ENCODE results near the gene BMPR2.

GRCh38 chr2:202545523-202545922 is 169.4 kb downstream of the BMPR2 start:
- TF ChIP-seq YY1 (IDR thresholded peaks at IDR 0.05; ENCODE audit: low read depth) (no peak), TEAD4 (IDR thresholded peaks at IDR 0.05) (no peak), CEBPB (IDR thresholded peaks at IDR 0.05) (no peak), EP300 (IDR thresholded peaks at IDR 0.05; ENCODE audit: borderline replicate concordance) (no peak), ZBTB7A (IDR thresholded peaks at IDR 0.05; ENCODE audit: low read depth) (no peak), RAD21 (IDR thresholded peaks at IDR 0.05; ENCODE audit: low read depth) (no peak), NFIC (IDR thresholded peaks at IDR 0.05) (no peak), FOXM1 (IDR thresholded peaks at IDR 0.05; ENCODE audit: borderline replicate concordance, low read depth) (no peak), TAF1 (IDR thresholded peaks at IDR 0.05; ENCODE audit: low read depth) (no peak), TCF12 (IDR thresholded peaks at IDR 0.05; ENCODE audit: low read depth) (no peak), USF1 (IDR thresholded peaks at IDR 0.05) (no peak), REST (IDR thresholded peaks at IDR 0.05; ENCODE audit: low read depth) (no peak), CREB1 (IDR thresholded peaks at IDR 0.05; ENCODE audit: low read depth) (no peak)
- TF ChIP-seq, protein P1, sequence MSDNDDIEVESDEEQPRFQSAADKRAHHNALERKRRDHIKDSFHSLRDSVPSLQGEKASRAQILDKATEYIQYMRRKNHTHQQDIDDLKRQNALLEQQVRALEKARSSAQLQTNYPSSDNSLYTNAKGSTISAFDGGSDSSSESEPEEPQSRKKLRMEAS (IDR thresholded peaks at IDR 0.05): no peak

All from Ishikawa (cell line).